Testis (tissue), 2 donors: Measurements from ENCODE around the gene TCF7L1.

Experiments
- CTCF ChIP-seq, 3 experiments: fragments of 450-650 bp in 2 of 3; fragments of 200-600 bp in 1 of 3; sonication (generic) in 1 of 3; IDR thresholded peaks; one replicate each; pipeline ENCODE4 v1.5.1; 2016 to 2019; ENCODE audit warnings: antibody characterized with exemption in 3 of 3, mild to moderate bottlenecking in 2 of 3, moderate library complexity in 1 of 3
- POLR2A ChIP-seq: fragments of 450-650 bp; IDR thresholded peaks from one replicate; pipeline ENCODE4 v1.6.1; 2017; ENCODE audit warnings: antibody characterized with exemption, mild to moderate bottlenecking, moderate library complexity

GRCh38 chr2:85309699-85310321, 176.6 kb downstream of the TCF7L1 start:
- no peak for TF ChIP-seq CTCF (IDR thresholded peaks at IDR 0.05)
- no peak for TF ChIP-seq POLR2A
